ENCODE data around the gene ZNF322.
"Not testable (repeated sequence)": the region's sequence is repeated elsewhere in the genome, so short reads cannot be mapped to it uniquely, and the experiment has no call there.

- TF ChIP-seq CTCF, POLR2A (IDR thresholded peaks at IDR 0.05): not testable (repeated sequence)
Observed at GRCh38 chr6:26673287-26673686, 13.7 kb upstream of the ZNF322 start.

Data from lower leg skin (tissue), 3 donors.